NCI-H2081 (cell line): ENCODE results near the gene DIPK1A.
A peak's percentile ranks its signal among the peaks of the same experiment; 100 is the strongest.

Experiments used
- DNase-seq, 2 experiments: peaks; one replicate each; lab custom pipeline; 2025; lab: John Stamatoyannopoulos, UW

Gene DIPK1A

DNA sequence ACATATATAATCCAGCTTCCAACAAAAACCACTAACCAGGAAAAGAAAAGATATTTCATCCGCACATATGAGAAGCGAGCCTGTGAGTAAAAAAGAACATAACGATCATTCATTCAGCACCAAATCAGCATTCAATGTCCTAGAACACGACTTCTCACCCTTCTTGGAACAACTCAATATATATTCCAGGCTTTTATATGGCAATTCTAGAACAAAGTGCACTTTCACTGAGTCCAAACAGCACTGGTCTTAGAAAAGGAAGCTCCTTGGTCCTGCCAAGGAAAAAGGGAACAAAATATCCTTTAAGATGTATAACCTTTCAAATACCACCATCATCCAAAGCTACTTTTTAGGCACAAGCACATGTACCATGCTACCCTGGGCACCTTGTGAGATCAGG lies 84.9 kb downstream of the DIPK1A start:
- no peak for DNase-seq

GRCh38 chr1:92874987-92875386 lies 86.3 kb downstream of the DIPK1A start:
- no peak for DNase-seq

DNA sequence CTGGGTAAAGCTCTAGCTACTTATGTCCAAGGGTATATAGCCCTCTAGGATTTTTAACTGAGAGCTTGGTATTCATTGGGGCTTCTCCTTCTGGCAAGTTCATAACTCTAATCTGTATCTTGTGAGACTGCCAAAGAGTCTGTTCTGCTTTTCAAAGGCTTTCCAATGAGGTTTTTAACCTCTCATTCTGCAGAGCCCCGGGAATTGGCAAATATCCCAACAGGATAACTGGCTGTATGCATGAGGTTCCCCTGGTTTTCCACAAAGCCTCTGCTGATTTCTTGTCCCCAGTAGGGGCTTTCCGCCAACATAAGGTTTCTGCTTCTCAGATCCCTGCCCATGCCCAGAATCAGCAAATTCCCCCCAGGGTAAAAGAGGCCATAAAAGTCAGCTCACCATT lies 88.5 kb downstream of the DIPK1A start:
- no peak for DNase-seq

- no peak for DNase-seq
Observed at GRCh38 chr1:92870591-92870990, 90.7 kb downstream of the DIPK1A start.

DNA sequence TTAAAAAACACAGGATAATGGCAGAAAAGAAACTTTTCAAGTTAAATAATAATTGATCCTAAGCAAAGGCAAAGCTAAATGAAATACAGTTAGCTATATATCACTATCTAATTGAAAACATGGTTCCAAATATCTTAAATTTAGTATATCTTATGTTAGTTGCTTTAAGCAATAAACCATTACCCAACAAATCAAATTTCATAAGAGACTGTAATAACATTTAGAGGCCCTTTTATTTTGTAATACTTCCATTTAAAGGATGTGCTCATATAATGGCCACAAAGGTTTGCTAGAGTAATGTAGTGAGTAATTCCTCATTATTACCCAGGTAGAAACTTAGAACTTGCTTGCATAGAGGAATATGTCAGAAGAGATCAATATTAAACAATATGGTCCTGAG lies 97.1 kb downstream of the DIPK1A start:
- no peak for DNase-seq

DNA sequence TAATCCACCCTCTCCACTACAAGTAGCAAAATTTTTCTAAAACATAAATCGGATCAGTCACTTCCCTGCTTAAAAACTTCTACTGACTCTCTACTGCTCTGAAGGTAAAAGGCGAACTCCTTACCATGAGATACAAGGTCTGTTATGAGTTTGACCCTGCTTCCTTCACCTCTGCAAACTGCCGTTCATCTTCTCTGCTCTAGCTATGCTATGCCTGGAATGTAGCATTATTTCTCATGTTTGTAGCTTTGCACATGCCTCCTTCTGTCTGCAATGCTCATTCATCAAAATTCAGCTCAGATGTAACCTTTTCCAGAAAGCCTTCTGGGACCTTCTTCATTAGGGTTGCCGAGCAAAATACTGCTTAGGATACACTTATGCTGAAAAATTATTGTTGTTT lies 98.7 kb downstream of the DIPK1A start:
- no peak for DNase-seq

GRCh38 chr1:92859400-92860039 lies 101.7 kb downstream of the DIPK1A start:
- DNase-seq: no peak

DNA sequence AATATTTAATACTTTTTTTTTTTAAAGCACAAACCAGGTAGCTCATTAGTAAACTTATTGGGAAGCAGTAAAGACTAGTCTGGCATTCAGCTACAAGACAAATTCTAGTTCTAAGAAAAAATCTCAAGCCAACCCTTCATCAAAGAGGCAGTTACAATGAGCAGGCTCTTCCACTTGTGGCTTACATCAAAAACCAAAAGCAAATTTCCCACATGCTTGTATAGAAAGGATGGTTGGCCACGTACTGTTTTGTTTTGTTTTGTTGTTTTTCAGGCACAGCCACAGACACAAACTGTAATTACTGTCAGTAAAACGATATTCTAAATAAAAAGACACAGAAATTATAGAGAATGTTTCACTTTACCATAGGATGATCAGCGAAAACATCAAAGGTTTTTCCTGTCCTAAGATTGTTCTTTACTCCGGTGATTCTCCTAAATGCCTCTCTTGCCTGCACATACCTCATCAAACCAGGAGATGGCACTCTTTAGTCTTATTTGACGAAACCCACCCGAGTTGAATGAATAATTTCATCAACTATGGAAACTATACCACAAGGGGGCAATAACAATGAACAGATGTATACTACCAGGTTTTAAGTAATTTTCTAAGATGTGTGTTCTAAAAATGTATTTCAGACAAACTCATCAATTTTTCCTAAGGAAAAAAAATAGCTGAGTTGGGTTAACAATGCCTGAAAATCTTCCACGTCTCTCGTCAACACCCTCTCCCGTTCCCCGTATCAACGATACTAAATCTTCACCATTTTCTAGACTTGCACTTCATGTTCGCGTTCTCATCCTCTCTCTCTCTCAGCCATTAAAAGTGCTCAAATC lies 102.5 kb downstream of the DIPK1A start:
- peak; percentile 70 to 77 for DNase-seq

DNA sequence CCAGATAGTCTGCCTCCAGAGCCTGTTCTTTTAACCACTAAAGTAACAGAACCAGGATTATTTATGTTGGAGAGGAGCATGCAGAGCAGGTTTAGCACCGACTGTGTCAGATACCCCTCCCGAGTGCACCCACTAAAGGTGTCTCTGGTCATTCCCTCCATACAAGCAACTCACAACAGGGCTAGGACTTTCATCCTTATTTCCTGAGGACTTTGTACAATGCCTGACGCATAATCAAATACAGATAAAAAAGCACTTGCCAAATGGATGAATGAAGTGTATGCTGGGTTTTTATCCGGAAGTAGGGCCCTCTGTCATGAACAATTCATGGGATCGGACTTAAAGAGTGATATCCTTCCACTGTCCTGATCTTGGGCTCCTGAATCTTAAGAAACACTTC lies 103.4 kb downstream of the DIPK1A start:
- no peak for DNase-seq

DNA sequence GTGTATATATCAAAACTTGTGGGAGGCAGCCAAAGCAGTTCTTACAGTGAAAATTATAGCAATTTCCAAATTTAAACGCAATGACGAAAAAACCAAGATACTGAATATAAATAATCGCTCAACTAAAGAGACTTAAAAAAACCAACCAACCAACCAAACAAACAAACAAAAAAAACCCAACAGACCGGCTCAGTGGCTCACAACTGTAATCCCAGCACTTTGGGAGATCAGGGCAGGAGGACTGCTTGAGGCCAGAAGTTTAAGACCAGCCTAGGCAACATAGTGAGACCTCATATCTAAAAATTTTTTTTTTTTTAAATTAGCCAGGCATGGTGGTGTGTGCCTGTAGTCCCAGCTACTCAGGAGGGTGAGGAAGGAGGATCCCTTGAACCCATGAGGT lies 106.0 kb downstream of the DIPK1A start:
- DNase-seq: no peak

- no peak for DNase-seq
Observed at GRCh38 chr1:92854101-92854785, 107.0 kb downstream of the DIPK1A start.

- no peak for DNase-seq
Observed at GRCh38 chr1:92853299-92853698, 108.0 kb downstream of the DIPK1A start.

DNA sequence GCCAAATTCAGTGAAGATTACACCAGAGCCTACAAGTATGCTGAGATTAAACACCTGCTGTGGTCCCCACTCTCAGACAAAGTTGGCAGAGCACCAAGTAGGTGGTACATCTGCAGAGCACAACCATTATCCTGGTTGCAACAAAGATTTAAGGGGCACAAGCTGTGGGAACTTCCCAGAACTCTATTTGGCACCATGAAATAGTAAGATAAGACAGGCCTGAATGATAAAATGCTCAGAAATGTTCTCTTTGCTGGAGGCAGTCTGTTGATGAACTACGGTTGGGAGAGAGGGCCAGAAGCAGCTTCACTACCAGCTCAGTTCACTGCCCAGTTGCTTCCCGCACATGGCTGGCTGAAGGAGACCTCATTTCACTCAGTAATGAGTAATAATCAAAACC lies 109.5 kb downstream of the DIPK1A start:
- DNase-seq: no peak

DNA sequence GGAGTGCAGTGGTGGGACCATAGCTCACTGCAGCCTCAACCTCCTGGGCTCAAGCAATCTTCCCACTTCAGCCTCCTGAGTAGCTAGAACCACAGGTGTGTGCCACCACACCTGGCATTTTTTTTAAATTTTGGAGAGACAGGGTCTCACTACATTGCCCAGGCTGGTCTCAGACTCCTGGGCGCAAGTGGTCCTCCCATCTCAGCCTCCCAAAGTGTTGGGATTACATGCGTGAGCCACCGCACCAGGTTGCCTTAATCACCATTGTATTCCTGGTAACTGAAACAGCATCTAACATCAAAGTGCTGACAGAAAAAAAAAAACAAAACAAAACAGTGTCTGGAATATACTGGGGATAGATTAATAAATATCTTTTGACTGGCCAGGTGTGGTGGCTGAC lies 111.2 kb downstream of the DIPK1A start:
- DNase-seq: no peak

DNA sequence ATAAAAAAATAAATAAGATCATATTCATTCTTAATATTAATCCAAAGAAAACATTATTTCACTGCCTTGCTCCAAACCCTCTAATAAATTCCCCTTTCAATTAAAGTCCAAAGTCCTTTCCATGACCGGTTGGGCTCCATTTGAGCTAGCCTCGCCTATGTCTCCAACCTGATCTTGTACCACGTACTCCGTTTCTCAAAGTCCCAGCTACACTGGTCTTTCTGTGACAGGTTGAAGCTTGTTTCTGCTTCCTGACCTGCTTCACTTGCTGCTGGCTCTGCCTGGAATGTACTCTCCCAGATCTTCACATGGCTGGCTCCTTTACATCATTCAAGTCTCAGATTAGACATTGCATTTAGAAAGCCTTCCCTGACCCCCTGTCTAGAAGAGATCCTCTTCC lies 113.1 kb downstream of the DIPK1A start:
- DNase-seq: no peak

- no peak for DNase-seq
Observed at GRCh38 chr1:92845908-92846307, 115.4 kb downstream of the DIPK1A start.

- DNase-seq: no peak
Observed at GRCh38 chr1:92844439-92844838, 116.8 kb downstream of the DIPK1A start.

- no peak for DNase-seq
Observed at GRCh38 chr1:92843429-92844352, 117.6 kb downstream of the DIPK1A start.

- DNase-seq: no peak
Observed at GRCh38 chr1:92843046-92843423, 118.2 kb downstream of the DIPK1A start.

GRCh38 chr1:92842082-92843045 lies 118.9 kb downstream of the DIPK1A start:
- DNase-seq: no peak

DNA sequence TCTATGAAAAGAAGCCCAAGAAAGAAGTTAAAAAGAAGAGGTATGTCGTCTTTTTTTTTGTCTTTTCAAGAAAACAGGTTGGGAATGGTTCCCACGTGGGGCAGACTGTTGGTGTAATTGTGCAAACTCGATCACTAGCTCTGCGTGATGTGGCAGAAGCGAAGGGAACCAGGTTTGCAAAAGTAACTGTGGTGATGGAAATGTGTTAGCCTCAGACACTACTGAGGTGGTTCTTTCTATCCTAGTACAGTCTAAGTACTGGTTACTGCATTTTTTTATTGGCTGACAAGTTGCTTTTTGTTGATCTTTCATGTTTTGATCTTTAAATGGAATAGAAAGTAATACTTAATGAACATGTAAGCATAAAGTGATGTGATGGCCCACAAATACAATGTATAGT lies 120.7 kb downstream of the DIPK1A start:
- DNase-seq: no peak
